Keratinocyte (primary cell): ENCODE results near the gene C22orf31.

Source experiments
- EZH2 ChIP-seq: IDR thresholded peaks from one replicate; pipeline ENCODE4 v1.6.1; 2012; ENCODE audit warnings: inconsistent platforms, mild to moderate bottlenecking, low read length, moderate library complexity
- TF ChIP-seq, protein P1 (sequence below), 3 experiments: IDR thresholded peaks in 1 of 3; conservative IDR thresholded peaks in 1 of 3; optimal IDR thresholded peaks in 1 of 3; 2 replicates in 2 of 3; 3 replicates in 1 of 3; pipeline versions ENCODE3 to v1.5.1; 2011; ENCODE audit warnings: low read length in 3 of 3, mild to moderate bottlenecking in 3 of 3, moderate library complexity in 2 of 3, control low read depth in 1 of 3, inconsistent platforms in 1 of 3; ENCODE audit not compliant: insufficient read depth in 2 of 3; ENCODE audit errors: extremely low read depth in 1 of 3

- TF ChIP-seq, protein P1, sequence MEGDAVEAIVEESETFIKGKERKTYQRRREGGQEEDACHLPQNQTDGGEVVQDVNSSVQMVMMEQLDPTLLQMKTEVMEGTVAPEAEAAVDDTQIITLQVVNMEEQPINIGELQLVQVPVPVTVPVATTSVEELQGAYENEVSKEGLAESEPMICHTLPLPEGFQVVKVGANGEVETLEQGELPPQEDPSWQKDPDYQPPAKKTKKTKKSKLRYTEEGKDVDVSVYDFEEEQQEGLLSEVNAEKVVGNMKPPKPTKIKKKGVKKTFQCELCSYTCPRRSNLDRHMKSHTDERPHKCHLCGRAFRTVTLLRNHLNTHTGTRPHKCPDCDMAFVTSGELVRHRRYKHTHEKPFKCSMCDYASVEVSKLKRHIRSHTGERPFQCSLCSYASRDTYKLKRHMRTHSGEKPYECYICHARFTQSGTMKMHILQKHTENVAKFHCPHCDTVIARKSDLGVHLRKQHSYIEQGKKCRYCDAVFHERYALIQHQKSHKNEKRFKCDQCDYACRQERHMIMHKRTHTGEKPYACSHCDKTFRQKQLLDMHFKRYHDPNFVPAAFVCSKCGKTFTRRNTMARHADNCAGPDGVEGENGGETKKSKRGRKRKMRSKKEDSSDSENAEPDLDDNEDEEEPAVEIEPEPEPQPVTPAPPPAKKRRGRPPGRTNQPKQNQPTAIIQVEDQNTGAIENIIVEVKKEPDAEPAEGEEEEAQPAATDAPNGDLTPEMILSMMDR (optimal IDR thresholded peaks at IDR 0.05 in 1 of 3, IDR thresholded peaks at IDR 0.05 in 1 of 3, conservative IDR thresholded peaks at IDR 0.05 in 1 of 3; ENCODE audit: extremely low read depth in 1 of 3, insufficient read depth in 2 of 3, low read length in 3 of 3), result no peak
- no peak for TF ChIP-seq EZH2
These were observed 17.6 kb downstream of the C22orf31 start for GRCh38 chr22:29043906-29044575.
